ENCODE results near the gene TRIO.

GRCh38 chr5:14471507-14471906 is 328.4 kb downstream of the TRIO start:
- TF ChIP-seq CTCF (IDR thresholded peaks at IDR 0.05) (no peak), POLR2A (IDR thresholded peaks at IDR 0.05) (no peak)
